Sciatic nerve (tissue), 2 donors: Measurements from ENCODE around the gene CYP39A1. TPM values are rescaled to one million over a fixed set of nuclear protein-coding genes. Genes with fewer than 3 reads are reported as not detected.

Source experiments
- ATAC-seq: fragments of 200-7000 bp; cut with Tn5 transposase; one replicate; pipeline ENCODE4 v1.9.1; 2020; ENCODE audit warnings: mild to moderate bottlenecking, moderate library complexity
- DNase-seq: peaks from one replicate; pipeline ENCODE4 v3.0.0-alpha.2; 2020; ENCODE audit warnings: low spot score
- intact Hi-C: fragments of 100-400 bp; cut with DNase I; formaldehyde crosslinking; loops from one replicate; pipeline ENCODE4 v1.14.2; 2022
- total RNA-seq: library from RNA; stranded (reverse); fragmentation: NEBNext Ultra II Directional; extraction: Animal tissue kit (Norgen Biotek cat#: 25700); gene quantifications from one replicate; pipeline ENCODE4 v1.2.1, GENCODE V29; 2021
- donor health status: DM: no; HTN: no; CAD: no.
- donor health status: DM: no; HTN: no; CAD: no.

CYP39A1 gene, protein sequence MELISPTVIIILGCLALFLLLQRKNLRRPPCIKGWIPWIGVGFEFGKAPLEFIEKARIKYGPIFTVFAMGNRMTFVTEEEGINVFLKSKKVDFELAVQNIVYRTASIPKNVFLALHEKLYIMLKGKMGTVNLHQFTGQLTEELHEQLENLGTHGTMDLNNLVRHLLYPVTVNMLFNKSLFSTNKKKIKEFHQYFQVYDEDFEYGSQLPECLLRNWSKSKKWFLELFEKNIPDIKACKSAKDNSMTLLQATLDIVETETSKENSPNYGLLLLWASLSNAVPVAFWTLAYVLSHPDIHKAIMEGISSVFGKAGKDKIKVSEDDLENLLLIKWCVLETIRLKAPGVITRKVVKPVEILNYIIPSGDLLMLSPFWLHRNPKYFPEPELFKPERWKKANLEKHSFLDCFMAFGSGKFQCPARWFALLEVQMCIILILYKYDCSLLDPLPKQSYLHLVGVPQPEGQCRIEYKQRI
- 8.3 TPM for total RNA-seq

GRCh38 chr6:46652603-46653438 is at the start of gene CYP39A1, which contains the start of gene SLC25A27:
Gene CYP39A1 (minus strand): TSS chr6:46652818. CDS start chr6:46652582, 236 bp downstream.
Gene SLC25A27 (plus strand): TSS chr6:46652975. CDS start chr6:46653193, 218 bp downstream.
- peak; percentile 100 for ATAC-seq
- intact Hi-C loops: no loop called here
- DNase-seq: peak; percentile 96

DNA sequence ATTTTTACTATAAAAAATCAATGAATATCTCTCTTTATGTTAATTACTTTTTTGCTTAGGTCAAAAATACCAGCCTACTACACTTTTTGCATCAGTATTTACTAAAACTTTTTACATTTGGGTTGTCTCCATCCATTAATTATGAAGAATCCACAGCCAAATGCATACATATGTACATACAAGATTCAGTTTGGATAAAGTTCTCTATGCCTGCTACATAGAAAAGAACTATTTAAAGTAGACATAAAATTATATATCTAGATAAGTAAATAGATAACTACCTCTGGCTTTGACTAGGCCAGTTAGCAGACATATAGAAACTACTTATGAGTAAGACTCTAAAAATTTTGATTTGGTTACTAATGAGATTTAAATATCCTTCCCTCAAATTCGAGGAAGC is 47.4 kb upstream of the CYP39A1 start:
- DNase-seq: no peak
- ATAC-seq: no peak
- intact Hi-C loops: no loop called here

DNA sequence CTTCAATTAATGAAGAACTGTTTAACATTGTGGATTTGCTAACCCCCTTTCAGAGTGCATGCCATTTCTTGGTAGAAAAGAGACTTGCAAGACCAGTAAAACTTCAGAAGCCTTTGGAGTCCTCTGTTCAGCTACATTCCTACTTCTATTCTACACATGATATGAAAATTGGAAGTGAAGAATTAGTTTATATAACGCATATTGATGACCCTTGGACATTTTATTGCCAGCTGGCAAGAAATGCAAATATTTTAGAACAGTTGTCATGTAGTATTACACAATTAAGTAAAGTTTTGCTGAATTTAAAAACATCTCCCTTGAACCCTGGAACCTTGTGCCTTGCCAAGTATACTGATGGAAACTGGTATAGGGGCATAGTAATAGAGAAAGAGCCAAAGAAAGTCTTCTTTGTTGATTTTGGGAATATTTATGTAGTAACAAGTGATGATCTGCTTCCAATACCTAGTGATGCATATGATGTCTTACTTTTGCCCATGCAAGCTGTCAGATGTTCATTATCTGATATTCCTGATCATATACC is 38.4 kb upstream of the CYP39A1 start:
- DNase-seq (no peak), ATAC-seq (no peak)
- intact Hi-C loops: no loop called here

DNA sequence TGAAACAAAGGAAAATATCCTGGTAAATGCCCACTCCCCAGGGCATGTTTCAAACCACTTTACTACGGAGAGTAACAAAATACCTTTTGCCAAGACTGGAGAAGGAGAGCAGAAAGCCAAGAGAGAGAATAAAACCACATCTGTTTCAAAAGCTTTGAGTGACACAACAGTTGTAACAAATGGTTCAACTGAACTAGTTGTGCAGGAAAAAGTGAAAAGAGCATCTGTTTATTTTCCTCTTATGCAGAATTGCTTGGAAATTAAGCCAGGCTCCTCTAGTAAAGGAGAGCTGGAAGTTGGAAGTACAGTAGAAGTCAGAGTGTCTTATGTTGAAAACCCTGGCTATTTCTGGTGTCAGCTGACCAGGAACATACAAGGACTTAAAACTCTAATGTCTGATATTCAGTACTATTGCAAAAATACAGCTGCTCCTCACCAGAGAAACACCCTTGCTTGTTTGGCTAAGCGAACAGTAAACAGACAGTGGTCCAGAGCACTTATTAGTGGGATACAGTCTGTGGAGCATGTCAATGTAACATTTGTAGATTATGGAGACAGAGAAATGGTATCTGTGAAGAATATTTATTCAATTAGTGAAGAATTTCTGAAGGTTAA is 37.6 kb upstream of the CYP39A1 start:
- intact Hi-C loops: no loop called here
- ATAC-seq: no peak
- no peak for DNase-seq

- DNase-seq (no peak), ATAC-seq (no peak)
- intact Hi-C loops: no loop called here
Observed at GRCh38 chr6:46689657-46690056, 37.0 kb upstream of the CYP39A1 start.

GRCh38 chr6:46688966-46689335 is 36.3 kb upstream of the CYP39A1 start:
- DNase-seq: no peak
- no peak for ATAC-seq
- intact Hi-C loops: no loop called here

GRCh38 chr6:46688117-46688965 is 35.7 kb upstream of the CYP39A1 start:
- intact Hi-C loops: no loop called here
- no peak for ATAC-seq
- no peak for DNase-seq

DNA sequence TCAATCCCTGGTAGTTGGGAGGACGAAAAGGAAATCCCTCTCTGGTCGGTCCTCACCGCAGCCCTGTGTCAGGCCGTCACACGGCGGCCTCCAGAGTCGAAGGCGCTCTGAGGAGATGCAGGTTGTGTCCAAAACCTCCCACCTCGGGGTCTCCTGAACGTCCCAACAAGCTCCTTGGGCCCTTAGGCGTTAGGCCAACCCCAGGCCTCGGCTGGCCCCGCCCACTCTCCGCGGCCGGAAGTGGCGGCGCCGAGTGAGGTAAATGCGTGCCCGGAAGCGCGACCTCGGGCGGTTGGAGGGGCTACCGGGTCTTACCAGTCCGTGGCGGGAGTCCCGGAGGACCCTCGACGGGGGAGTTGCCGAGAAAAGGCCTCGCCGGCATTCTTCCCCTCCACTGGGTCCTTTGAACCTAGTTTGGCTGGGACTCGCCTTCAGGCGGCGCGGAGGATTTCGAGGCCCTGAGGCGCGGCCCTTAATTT is 35.0 kb upstream of the CYP39A1 start, which contains the start of gene TDRD6:
Gene TDRD6, plus strand, starts transcription at position 267 of the 479 bp plus-strand sequence. CDS start 244 bp downstream, outside the sequence.
- DNase-seq (no peak), ATAC-seq (no peak)
- intact Hi-C loops: no loop called here

DNA sequence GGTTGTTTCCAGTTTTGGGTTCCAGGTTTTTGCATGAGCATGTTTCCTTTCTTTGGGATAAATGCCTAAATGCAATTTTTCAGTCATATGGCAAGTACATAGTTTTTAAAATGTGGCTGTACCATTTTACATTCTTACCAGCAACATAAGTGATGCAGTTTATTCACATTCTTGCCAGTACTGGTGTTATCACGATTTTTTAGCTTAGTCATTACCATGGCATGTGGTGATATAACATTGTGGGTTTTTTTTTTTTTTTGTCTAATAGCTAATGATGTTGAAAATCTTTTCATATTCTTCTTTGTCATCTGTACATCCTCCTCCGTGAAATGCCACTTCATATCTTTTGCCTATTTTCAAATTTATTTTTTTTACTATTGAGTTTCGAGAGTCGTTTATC is 32.2 kb upstream of the CYP39A1 start:
- intact Hi-C loops: no loop called here
- no peak for ATAC-seq
- no peak for DNase-seq

- ATAC-seq (no peak), DNase-seq (no peak)
- intact Hi-C loops: no loop called here
Observed at GRCh38 chr6:46677314-46677654, 24.7 kb upstream of the CYP39A1 start.

DNA sequence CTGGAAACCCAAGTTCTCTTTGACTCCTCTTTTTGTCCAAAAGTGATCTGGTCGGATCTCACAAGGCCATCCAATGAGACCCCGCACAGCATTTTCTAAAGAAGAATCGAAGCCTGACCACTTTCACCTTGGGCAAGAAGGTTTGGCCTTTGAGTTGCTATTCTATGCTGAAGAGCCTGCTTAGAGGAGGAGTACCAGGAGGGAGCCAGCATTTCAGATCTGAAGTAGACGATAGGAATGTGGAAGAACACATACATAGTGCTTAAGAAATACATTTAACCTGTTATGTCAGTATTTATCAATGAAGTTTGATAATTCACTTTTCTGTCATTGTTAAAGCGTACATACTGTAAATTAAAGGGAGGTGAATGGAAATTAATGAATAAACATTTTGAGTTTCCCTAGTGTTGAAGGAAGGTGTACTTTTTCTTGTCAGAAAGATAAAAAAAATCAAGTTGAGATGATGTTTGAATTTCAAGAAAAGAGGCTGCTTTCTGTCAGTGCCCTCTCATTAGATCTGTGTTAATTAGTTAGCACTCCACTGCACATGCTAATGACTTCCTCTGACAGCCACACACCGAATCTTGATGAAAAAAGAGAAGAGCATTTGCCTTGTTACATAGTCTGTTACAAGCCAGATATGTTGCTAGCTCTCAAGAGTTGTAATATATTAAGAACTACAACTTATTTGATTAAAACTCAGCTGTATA is 24.1 kb upstream of the CYP39A1 start:
- DNase-seq: no peak
- intact Hi-C loops: no loop called here
- ATAC-seq: no peak

DNA sequence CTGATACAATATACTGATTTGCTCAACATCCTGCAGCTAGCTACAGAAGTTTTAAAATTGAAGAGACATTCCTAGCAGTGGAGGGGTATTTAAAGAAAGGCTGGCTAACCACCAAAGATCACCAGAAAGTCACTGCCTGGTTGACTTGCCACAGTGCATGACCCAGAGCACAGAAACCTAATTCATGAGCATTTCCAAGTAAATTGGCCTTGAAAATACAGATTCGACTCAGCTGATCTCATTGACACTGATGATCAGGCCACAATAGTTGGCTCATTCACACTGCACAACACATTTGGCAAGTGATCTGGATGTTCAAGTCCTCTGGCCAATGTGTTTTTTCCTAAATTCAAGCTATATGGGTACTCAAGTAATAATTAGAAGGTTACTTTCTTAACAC is 21.8 kb upstream of the CYP39A1 start:
- intact Hi-C loops: no loop called here

DNA sequence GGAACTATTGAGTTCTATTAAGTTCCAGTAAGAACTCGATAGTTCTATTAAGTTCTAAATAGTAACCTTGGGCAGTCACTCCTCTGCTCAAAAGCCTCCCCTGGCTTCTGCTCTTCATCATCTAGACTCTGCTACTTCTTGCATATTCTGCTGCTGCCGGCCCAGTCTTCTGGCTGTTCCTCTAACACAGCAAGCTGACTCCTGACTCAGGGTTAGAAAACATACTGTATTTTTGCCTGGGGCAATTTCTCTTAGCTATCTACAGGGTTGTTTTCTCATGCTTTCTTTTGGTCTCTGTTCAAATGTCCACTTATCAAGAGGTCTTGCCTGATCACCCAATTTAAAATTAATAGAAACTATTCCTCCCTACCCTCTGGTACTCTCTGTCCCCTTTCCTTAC is 14.8 kb upstream of the CYP39A1 start:
- intact Hi-C loops: no loop called here
- ATAC-seq (no peak), DNase-seq (no peak)

More for the DNA sequence above, 21.8 kb upstream of the CYP39A1 start:
- ATAC-seq: no peak
- DNase-seq: no peak

GRCh38 chr6:46661483-46661882 is 8.9 kb upstream of the CYP39A1 start:
- ATAC-seq (peak; percentile 41), DNase-seq (no peak)
- intact Hi-C loops: no loop called here

- intact Hi-C loops: no loop called here
- DNase-seq: no peak
- no peak for ATAC-seq
Observed at GRCh38 chr6:46657642-46658041, 5.0 kb upstream of the CYP39A1 start.

DNA sequence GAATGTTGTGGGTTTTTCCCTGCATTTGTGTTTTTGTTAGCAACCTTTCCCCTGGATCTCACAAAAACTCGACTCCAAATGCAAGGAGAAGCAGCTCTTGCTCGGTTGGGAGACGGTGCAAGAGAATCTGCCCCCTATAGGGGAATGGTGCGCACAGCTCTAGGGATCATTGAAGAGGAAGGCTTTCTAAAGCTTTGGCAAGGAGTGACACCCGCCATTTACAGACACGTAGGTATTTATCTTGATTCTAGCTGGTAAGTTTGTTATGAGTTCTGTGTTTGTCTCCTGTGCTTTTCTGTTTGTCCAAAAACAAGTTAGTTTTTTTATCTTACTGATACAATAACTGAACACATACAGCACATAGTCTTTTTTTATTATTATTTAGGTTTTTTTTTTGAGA is 3.2 kb upstream of the CYP39A1 start:
- no peak for DNase-seq
- intact Hi-C loops: no loop called here
- ATAC-seq: no peak

GRCh38 chr6:46653439-46654195 is 999 bp upstream of the CYP39A1 start:
- ATAC-seq: no peak
- DNase-seq: no peak
- intact Hi-C loops: no loop called here
